ENCODE data around the gene ZMAT3.

- TF ChIP-seq POLR2AphosphoS5 (IDR thresholded peaks at IDR 0.05) (no peak), POLR2A (IDR thresholded peaks at IDR 0.05) (no peak)
Observed at GRCh38 chr3:179046497-179047353, 24.9 kb downstream of the ZMAT3 start.
